NB4 (cell line): ENCODE measurements around the gene IL17D.

ENCODE experiments used
- CTCF ChIP-seq: IDR thresholded peaks from one replicate; pipeline ENCODE4 v1.5.1; 2012; ENCODE audit warnings: low read depth, low read length
- TF ChIP-seq, protein P1 (sequence below): IDR thresholded peaks from 2 replicates; pipeline ENCODE4 v1.6.1; 2011; ENCODE audit warnings: low read depth, low read length

- TF ChIP-seq CTCF, result no peak
- TF ChIP-seq, protein P1, sequence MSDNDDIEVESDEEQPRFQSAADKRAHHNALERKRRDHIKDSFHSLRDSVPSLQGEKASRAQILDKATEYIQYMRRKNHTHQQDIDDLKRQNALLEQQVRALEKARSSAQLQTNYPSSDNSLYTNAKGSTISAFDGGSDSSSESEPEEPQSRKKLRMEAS, result no peak
Measured at GRCh38 chr13:20769834-20770233, 66.3 kb downstream of the IL17D start.
